Stimulated activated CD4-positive, alpha-beta T cell treated with anti-CD3 and anti-CD28 coated beads, Interleukin-12 subunit alpha, Interleukin-12 subunit beta, amount 100 ng/mL, for 24 hours (primary cell): ENCODE data around the gene SH2D1B.

Experiments used
- DNase-seq, 2 experiments: peaks; one replicate each; pipeline ENCODE4 v3.0.0-alpha.2; 2020; ENCODE audit warnings: low read depth in 2 of 2

Gene SH2D1B

GRCh38 chr1:162398999-162399580 is 12.8 kb downstream of the SH2D1B start:
- no peak for DNase-seq

GRCh38 chr1:162397943-162398560 is 13.9 kb downstream of the SH2D1B start:
- DNase-seq = no peak

- DNase-seq = no peak
These were observed 14.9 kb downstream of the SH2D1B start for GRCh38 chr1:162397039-162397448.

DNA sequence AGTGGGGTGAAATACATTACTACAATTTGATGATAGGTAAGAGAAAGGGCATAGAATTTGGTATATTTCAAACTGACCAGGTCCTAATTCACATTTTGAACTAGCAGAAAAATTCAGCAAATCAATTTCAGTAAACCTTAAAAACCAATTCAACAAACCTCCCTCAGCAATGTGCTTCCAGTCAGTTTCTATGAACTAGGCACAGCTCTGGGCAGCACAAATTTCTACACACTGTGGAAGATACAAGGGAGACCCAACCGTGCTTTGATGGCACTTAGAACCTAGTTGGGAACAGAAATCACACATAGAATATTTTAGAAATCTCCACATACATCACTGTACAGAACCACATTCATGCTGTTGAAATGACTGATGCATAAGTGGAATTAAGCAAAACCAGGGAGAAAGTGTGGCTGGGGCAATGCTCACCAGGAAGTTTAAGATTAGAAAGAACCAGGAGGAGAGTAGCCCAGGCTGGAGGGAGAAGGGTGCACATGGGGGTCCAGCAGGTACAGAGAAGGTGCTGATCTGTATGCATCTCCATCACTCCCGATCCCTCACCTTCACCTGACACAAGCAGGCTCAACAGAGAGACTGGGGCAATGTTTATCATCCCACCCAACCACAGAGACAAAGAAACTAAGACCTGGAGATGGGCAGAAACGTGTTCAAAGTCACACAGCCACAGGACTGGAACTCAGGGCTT is 15.6 kb downstream of the SH2D1B start:
- no peak for DNase-seq

GRCh38 chr1:162391790-162392563 is 20.0 kb downstream of the SH2D1B start:
- DNase-seq = no peak

DNA sequence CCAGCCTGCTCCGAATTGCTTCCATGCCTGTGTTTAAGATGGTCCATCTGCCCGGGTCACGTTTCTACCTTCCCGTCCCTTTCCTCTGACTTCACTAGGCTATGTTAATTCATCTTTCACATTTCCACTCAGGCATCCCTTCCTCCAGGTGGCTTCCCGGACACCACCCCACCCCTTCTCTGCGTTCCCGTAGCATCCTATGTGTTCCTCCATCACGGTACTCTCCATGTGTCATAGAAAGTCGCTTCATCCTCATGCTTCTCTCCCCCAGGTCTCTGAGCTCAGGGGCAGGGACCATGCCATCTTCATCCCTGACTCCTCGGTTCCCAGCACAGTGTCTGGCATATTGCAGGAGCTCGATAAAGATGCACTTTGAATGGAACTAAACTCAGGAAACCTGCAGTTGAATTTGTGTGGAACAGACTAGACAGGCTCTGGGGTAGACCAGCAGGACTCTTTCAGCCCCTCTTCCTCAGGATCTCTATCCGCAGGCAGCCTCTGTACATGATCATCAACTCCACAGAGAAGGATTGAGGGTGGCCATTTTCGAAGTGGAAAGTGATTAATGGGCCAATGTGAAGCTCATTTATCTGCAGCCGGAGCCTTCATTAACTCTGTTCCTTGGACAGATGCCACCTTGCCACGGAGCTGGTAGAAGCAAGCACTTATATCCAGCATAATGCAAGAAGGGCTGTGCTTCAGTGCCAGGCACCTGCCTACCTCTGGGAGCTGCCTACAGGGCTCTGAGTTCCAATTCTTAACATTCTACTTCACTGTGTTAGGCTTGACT is 21.3 kb downstream of the SH2D1B start:
- DNase-seq = no peak

DNA sequence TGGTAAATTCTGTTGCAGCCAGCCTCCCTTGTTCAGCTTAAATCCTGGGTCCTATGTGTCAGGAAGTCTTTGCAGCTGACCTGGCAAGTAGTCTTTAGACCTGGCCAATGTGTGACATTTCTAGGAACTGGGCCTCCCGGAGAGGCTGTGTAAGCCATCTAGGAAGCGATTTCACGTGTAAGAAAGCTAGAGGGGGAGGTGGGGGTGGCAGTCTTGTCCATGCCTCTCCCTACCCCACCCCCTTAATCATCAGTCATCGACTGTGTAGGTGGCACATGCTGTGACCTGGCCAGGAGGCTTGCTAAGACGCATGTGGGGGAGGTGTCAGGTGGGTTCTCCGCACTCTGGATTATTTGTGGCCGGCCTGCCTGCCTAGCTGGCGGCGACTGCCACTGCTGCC is 22.0 kb downstream of the SH2D1B start:
- no peak for DNase-seq

DNA sequence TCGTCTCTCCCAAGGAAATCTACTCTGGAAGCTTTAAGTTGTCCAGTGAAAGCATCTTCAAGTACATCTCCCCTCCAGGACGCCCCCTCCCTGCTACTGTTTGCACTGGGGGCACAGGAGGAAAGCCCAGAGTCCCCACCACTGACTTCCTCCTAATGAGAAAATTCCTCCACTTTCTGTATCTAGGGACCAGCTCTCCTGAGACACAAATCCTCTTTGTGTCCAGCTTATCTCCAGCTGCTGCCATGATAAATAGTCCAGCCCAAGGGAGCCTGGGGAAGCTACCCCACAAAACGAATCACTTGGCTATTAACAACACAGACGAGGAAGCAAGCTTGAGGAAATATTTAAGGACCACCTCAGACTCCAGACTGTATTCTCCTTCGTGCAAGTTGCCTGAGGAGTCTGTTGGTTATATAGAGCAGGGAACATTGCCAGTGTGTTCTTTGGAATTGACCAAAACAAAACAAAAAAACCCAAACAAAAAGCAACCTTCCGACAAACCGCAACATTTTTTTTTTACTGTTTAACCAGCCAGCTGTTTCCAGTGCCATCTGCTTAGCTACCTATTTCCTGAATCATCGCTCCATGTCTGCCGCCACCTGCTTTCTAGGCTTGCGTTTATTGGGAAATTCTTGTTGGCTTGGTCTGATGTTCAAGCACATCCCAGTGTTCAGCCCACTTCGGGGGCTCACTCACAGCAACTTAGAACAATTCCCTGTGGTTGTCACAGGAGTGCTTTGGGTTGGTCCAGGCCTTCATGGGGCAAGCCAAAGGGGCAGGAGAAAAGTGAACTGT is 22.7 kb downstream of the SH2D1B start:
- DNase-seq = no peak

- DNase-seq = no peak
These were observed 23.3 kb downstream of the SH2D1B start for GRCh38 chr1:162388615-162389014.

DNA sequence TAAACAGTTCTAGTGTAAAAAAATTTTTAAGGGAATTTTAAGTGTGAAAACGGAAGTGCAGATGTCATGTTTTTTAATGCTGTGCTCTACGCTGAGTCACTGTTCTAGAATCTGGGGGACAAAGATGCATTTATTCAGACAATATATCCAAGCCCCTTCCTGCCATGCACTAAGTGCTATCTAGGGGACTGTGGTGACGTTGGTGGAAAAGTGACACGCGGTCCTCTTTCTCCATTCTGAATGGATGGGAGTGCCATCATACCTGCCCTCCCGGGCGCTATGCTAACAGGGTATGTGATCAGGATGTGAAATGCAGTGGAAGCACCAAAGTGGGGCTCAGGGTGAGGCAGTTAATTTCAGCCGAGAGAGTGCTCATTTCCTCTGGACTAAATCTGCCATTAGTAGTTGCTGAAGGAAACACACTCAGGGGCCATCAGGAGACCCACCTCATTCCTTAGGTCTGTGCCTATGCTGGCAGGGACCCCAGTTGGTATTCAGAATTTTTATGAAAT is 23.8 kb downstream of the SH2D1B start:
- no peak for DNase-seq

- DNase-seq = no peak
These were observed 24.5 kb downstream of the SH2D1B start for GRCh38 chr1:162387226-162388082.

GRCh38 chr1:162386292-162387225 is 25.4 kb downstream of the SH2D1B start:
- no peak for DNase-seq

- no peak for DNase-seq
These were observed 26.2 kb downstream of the SH2D1B start for GRCh38 chr1:162385702-162386101.

GRCh38 chr1:162385280-162385623 is 26.7 kb downstream of the SH2D1B start:
- no peak for DNase-seq

- no peak for DNase-seq
These were observed 27.2 kb downstream of the SH2D1B start for GRCh38 chr1:162384601-162385279.

- no peak for DNase-seq
These were observed 27.8 kb downstream of the SH2D1B start for GRCh38 chr1:162384116-162384515.

DNA sequence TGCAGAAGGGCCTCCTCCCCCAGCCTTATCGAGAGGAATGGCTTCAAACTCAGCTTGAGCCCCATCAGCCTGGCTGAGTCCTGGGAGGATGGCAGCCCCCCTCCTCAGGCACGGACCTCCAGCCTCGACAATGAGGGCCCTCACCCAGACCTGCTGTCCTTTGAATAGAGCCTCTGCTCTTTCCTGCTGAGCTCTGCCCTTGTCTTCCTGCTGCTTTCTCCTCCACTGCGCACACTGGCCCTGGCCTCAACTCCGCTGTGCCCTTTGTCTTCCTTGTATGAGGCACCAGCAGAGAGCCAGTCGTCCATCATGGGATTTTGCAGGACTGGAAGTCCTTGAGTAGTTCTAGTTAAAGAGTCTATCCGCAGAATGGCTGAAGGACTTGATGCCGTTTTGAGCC is 28.4 kb downstream of the SH2D1B start:
- no peak for DNase-seq

DNA sequence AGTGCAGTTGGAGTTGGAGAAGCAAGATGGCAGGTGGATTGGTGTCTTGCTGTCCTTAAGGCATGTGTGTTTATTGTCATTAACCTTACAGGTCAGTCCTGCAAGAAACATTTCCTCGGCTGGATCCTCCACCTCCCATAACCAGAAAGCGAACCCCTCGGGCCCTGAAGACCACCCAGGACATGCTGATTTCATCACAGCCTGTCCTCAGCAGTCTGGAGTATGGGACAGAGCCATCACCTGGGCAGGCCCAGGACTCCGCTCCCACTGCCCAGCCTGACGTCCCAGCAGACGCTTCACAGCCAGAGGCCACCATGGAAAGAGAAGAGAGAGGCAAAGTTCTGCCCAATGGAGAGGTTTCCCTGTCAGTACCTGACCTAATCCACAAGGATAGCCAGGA is 28.8 kb downstream of the SH2D1B start:
- no peak for DNase-seq
